Stomach (tissue), 9 donors: Measurements from ENCODE around the gene TPO. TPM values are rescaled to one million over a fixed set of nuclear protein-coding genes. Genes with fewer than 3 reads are reported as not detected.

ENCODE experiments used
- DNase-seq, 2 donors: peaks; one replicate each; pipeline versions ENCODE4 v3.0.0 to v3.0.0-alpha.2; 2013 to 2019
- H3K27ac ChIP-seq, 5 donors: fragments of 200-600 bp in 4 of 5; sonication (generic) in 4 of 5; one replicate each; pipeline ENCODE4 v1.5.1; 2013 to 2019; ENCODE audit warnings: mild to moderate bottlenecking in 1 of 5, moderate library complexity in 1 of 5
- H3K27me3 ChIP-seq, 3 donors: fragments of 200-600 bp; sonication (generic); one replicate each; pipeline ENCODE4 v1.5.1; 2017 to 2019; ENCODE audit warnings: mixed run types in 1 of 3
- H3K36me3 ChIP-seq, 4 donors: fragments of 200-600 bp; sonication (generic); 1 replicate in 3 of 4; 2 replicates in 1 of 4; pipeline ENCODE4 v1.5.1; 2016 to 2019
- H3K4me1 ChIP-seq, 4 donors: fragments of 200-600 bp; sonication (generic); one replicate each; pipeline ENCODE4 v1.5.1; 2016 to 2019
- H3K4me3 ChIP-seq, 4 donors: fragments of 200-600 bp; sonication (generic) in 3 of 4; one replicate each; pipeline ENCODE4 v1.5.1; 2016 to 2019; ENCODE audit warnings: mild to moderate bottlenecking in 1 of 4
- H3K9me3 ChIP-seq, 4 donors: fragments of 200-600 bp; sonication (generic); one replicate each; pipeline ENCODE4 v1.5.1; 2016 to 2019
- EP300 ChIP-seq: sonication (generic); formaldehyde crosslinking; IDR thresholded peaks from one replicate; pipeline ENCODE4 v1.6.1; 2017; ENCODE audit warnings: antibody characterized with exemption
- POLR2A ChIP-seq, 4 donors: fragments of 450-650 bp; IDR thresholded peaks; one replicate each; pipeline ENCODE4 v1.6.1; 2016; ENCODE audit warnings: antibody characterized with exemption in 4 of 4, control low read depth in 2 of 4, mild to moderate bottlenecking in 1 of 4, moderate library complexity in 1 of 4
- POLR2AphosphoS5 ChIP-seq, 3 donors: sonication (generic); formaldehyde crosslinking; IDR thresholded peaks; one replicate each; pipeline ENCODE4 v1.6.1; 2016; ENCODE audit warnings: antibody characterized with exemption in 3 of 3
- WGBS, 5 donors: extraction: QIAGEN DNeasy Blood & Tissue Kit in 3 of 5; methylation state at CpG; one replicate each; pipeline versions ENCODE4 v1.1.5 to v1.1.7; 2013 to 2018; 5-methylcytosine and 5-hydroxymethylcytosine counted together
- intact Hi-C: fragments of 100-400 bp; cut with DNase I; formaldehyde crosslinking; loops from one replicate; pipeline ENCODE4 v1.15.1; 2023; ENCODE audit warnings: low total_unique reads
- polyA plus RNA-seq, 3 donors: library from polyadenylated mRNA; stranded (reverse); fragments of 200-250 nt; gene quantifications; one replicate each; pipeline ENCODE4 v1.2.3, GENCODE V29; 2013
- total RNA-seq, 5 donors: library from RNA; depleted of rRNA; stranded (reverse); fragments of >200 nt; gene quantifications; one replicate each; pipeline versions ENCODE4 v1.1.0 to v1.2.3, GENCODE V29; 2014 to 2016
- TF ChIP-seq, protein P1 (sequence below), 7 experiments: fragments of 450-650 bp in 4 of 7; fragments of 200-600 bp in 3 of 7; sonication (generic) in 3 of 7; IDR thresholded peaks; one replicate each; pipeline ENCODE4 v1.5.1; 2016 to 2019; ENCODE audit warnings: antibody characterized with exemption in 7 of 7, control low read depth in 2 of 7, mild to moderate bottlenecking in 1 of 7
- donor health status: healthy with polysubstance abuse.
- donor health status: Bipolar disorder and iron deficiency.
- donor health status: healthy.

The TPO gene
- total and polyA plus RNA-seq, 8 donors, result 0.37 to 92.4 (median 4.3) TPM

DNA sequence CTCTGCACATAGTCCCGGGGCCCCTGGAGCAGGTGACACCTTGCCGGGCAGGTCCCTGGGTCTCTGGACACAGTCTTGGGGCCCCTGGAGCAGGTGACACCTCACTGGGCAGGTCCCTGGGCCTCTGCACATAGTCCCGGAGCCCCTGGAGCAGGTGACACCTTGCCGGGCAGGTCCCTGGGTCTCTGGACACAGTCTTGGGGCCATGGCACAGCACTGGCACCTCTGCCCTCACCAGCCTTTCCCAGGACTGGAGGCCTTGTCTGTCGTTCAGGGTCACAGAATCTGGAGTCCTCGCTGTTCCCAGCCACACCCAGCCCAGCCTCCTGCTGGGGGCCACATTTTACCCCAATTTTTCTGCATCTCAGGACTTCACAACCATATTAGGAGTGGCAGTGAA lies 2.2 kb downstream of the TPO start:
- TF ChIP-seq, protein P1, sequence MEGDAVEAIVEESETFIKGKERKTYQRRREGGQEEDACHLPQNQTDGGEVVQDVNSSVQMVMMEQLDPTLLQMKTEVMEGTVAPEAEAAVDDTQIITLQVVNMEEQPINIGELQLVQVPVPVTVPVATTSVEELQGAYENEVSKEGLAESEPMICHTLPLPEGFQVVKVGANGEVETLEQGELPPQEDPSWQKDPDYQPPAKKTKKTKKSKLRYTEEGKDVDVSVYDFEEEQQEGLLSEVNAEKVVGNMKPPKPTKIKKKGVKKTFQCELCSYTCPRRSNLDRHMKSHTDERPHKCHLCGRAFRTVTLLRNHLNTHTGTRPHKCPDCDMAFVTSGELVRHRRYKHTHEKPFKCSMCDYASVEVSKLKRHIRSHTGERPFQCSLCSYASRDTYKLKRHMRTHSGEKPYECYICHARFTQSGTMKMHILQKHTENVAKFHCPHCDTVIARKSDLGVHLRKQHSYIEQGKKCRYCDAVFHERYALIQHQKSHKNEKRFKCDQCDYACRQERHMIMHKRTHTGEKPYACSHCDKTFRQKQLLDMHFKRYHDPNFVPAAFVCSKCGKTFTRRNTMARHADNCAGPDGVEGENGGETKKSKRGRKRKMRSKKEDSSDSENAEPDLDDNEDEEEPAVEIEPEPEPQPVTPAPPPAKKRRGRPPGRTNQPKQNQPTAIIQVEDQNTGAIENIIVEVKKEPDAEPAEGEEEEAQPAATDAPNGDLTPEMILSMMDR (IDR thresholded peaks at IDR 0.05), result no peak
- no peak for TF ChIP-seq POLR2AphosphoS5 (IDR thresholded peaks at IDR 0.05)
- TF ChIP-seq EP300, result no peak
- TF ChIP-seq POLR2A (IDR thresholded peaks at IDR 0.05), result no peak
- H3K27me3 ChIP-seq, result no peaks in the 10 kb centered on the region
- H3K36me3 ChIP-seq, result no peaks in the 10 kb centered on the region
- intact Hi-C loops, result no loop called here
- DNase-seq, result no peak
- H3K27ac ChIP-seq, result peak overlapping the region in 2 of 5 donors; percentile 24 to 25
- no peaks in the 10 kb centered on the region for H3K4me1 ChIP-seq
- H3K4me3 ChIP-seq, result no peak overlapping the region
- no peaks in the 10 kb centered on the region for H3K9me3 ChIP-seq
- WGBS, 5 donors, result 58 to 90% (median 69%) methylated on average over 2 to 6 of the region's 6 CpGs

DNA sequence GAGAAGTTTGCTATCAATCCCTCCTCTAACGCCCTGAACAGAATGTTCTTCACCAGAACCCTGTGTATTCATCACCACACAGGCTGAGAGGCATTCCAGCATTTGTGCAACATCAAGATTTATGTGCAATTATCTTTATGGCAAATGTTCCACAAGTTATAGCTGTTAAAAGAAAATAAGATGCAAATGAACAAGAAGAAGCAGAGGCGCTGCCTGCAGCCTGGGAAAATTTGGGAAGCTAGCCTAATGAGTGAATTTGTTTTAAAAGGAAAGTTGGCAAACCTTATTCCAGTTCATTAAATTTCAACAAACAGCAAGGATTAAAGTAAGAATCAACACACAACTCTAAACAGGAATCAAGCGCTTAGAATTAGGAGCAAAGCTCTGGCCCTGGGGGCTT lies 5.3 kb downstream of the TPO start:
- no peak for DNase-seq
- Histone ChIP-seq H3K9me3 (peaks cover 0 to 9% (median 0%) of the 10 kb centered on the region in 4 donors), H3K4me3 (no peak overlapping the region), H3K36me3 (no peaks in the 10 kb centered on the region), H3K4me1 (no peaks in the 10 kb centered on the region), H3K27me3 (no peaks in the 10 kb centered on the region), H3K27ac (no peak overlapping the region)
- 58 to 66% (median 63%) methylated on average over 3 of the region's 3 CpGs for WGBS, 5 donors
- TF ChIP-seq, protein P1 (IDR thresholded peaks at IDR 0.05), result no peak
- no peak for TF ChIP-seq POLR2A (IDR thresholded peaks at IDR 0.05)
- TF ChIP-seq POLR2AphosphoS5 (IDR thresholded peaks at IDR 0.05), result no peak
- no peak for TF ChIP-seq EP300
- intact Hi-C loops, result no loop called here

DNA sequence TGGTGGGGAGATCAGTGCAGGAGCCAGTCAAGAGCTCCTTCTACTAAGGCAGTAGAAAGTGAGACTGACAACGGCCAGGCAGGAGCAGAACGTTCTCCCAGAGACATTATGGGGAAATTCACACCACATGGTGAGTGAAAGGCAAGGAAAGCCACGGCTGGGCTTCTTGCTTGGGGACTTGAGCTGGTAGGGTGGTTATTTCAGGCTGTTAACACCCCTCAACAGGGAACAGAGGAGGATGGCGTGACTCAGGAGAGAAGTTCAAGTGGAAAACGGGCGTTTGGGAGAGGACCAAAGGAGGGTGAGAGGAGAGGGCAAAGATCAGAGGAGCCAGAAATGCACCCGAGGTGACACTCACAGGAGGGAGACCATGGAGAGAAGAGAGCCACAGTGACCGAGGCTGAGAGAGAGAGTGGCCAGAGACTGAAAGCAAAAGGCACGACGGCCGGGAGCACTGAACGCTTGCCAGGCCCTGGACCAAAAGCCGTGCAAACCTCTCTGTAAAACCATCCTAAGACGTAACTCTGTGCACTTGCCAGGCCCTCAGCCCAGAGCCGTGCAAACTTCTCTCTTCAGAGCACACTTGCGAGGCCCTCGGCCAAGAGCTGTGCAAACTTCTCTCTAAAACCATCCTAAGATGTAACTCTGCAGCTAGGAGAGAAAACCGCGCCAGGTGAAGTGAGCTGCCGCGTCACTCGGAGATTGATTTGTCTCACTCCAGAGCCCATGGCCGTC lies 7.7 kb downstream of the TPO start:
- intact Hi-C loops, result no loop called here
- Histone ChIP-seq H3K36me3 (no peaks in the 10 kb centered on the region), H3K4me1 (no peaks in the 10 kb centered on the region), H3K27me3 (no peaks in the 10 kb centered on the region), H3K9me3 (peaks cover 0 to 9% (median 0%) of the 10 kb centered on the region in 4 donors), H3K4me3 (no peak overlapping the region), H3K27ac (no peak overlapping the region)
- TF ChIP-seq POLR2AphosphoS5 (IDR thresholded peaks at IDR 0.05) (no peak), POLR2A (IDR thresholded peaks at IDR 0.05) (no peak), EP300 (no peak)
- TF ChIP-seq, protein P1 (IDR thresholded peaks at IDR 0.05), result no peak
- no peak for DNase-seq
- 78 to 89% (median 80%) methylated on average over 21 to 23 of the region's 23 CpGs for WGBS, 5 donors

DNA sequence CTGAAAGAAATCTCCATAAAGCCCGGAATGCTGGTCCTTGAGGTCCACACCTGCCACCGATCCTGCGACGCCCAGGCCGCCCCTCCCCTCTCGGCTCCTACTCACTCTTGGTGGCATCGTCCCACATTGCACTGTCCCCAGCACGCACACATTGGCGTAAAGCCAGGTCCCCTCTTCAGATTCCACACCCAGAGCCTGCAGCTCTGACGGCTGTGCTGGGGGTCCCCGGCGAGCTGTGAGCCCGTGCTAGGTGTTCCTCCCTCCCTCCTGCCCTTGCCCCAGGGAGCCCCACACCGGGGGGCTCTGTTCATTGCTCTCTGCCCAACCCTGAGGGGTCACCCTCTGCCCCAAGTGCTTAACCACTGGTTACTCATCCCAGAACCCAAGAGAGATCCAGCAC lies 8.5 kb downstream of the TPO start:
- Histone ChIP-seq H3K4me3 (no peak overlapping the region), H3K27me3 (no peaks in the 10 kb centered on the region), H3K4me1 (no peaks in the 10 kb centered on the region), H3K27ac (no peak overlapping the region), H3K9me3 (peaks cover 0 to 9% (median 0%) of the 10 kb centered on the region in 4 donors), H3K36me3 (no peaks in the 10 kb centered on the region)
- WGBS, 5 donors, result 86 to 93% (median 88%) methylated on average over 14 of the region's 14 CpGs
- intact Hi-C loops, result no loop called here
- TF ChIP-seq EP300 (no peak), POLR2AphosphoS5 (IDR thresholded peaks at IDR 0.05) (no peak), POLR2A (IDR thresholded peaks at IDR 0.05) (no peak)
- TF ChIP-seq, protein P1 (IDR thresholded peaks at IDR 0.05), result no peak
- DNase-seq, result no peak
